Measurements from ENCODE around the gene BCL11A. TPM values are rescaled to one million over a fixed set of nuclear protein-coding genes. Genes with fewer than 3 reads are reported as not detected.

The BCL11A gene
- total RNA-seq, 1 donor from 2014 or later, result 2.2 TPM

- Mint-ChIP-seq H3K36me3 (ENCODE audit: low read depth) (no peaks in the 10 kb centered on the region), H3K9me3 (no peaks in the 10 kb centered on the region), H3K27ac (ENCODE audit: unreplicated experiment) (no peak overlapping the region), H3K4me3 (no peak overlapping the region), H3K27me3 (ENCODE audit: low read depth) (peaks cover 95% of the 10 kb centered on the region), H3K4me1 (peaks cover 28% of the 10 kb centered on the region)
- TF ChIP-seq CTCF (conservative IDR thresholded peaks at IDR 0.05), result no peak
- no peak for DNase-seq (ENCODE audit: low read depth, low spot score)
Observed at GRCh38 chr2:60532421-60532820, 21.0 kb downstream of the BCL11A start.

GRCh38 chr2:60531701-60532133 lies 21.7 kb downstream of the BCL11A start:
- no peaks in the 10 kb centered on the region for H3K9me3 Mint-ChIP-seq
- peaks cover 28% of the 10 kb centered on the region for H3K4me1 Mint-ChIP-seq
- TF ChIP-seq CTCF (conservative IDR thresholded peaks at IDR 0.05), result no peak
- peaks cover 93% of the 10 kb centered on the region for H3K27me3 Mint-ChIP-seq (ENCODE audit: low read depth)
- H3K36me3 Mint-ChIP-seq (ENCODE audit: low read depth), result no peaks in the 10 kb centered on the region
- DNase-seq (ENCODE audit: low read depth, low spot score), result no peak
- H3K4me3 Mint-ChIP-seq, result no peak overlapping the region
- no peak overlapping the region for H3K27ac Mint-ChIP-seq (ENCODE audit: unreplicated experiment)

- no peaks in the 10 kb centered on the region for H3K36me3 Mint-ChIP-seq (ENCODE audit: low read depth)
- peaks cover 28% of the 10 kb centered on the region for H3K4me1 Mint-ChIP-seq
- DNase-seq (ENCODE audit: low read depth, low spot score), result no peak
- H3K27ac Mint-ChIP-seq (ENCODE audit: unreplicated experiment), result no peak overlapping the region
- peaks cover 85% of the 10 kb centered on the region for H3K27me3 Mint-ChIP-seq (ENCODE audit: low read depth)
- no peak for TF ChIP-seq CTCF (conservative IDR thresholded peaks at IDR 0.05)
- no peaks in the 10 kb centered on the region for H3K9me3 Mint-ChIP-seq
- no peak overlapping the region for H3K4me3 Mint-ChIP-seq
Observed at GRCh38 chr2:60530660-60531281, 22.7 kb downstream of the BCL11A start.

- H3K27ac Mint-ChIP-seq (ENCODE audit: unreplicated experiment), result no peak overlapping the region
- H3K9me3 Mint-ChIP-seq, result no peaks in the 10 kb centered on the region
- DNase-seq (ENCODE audit: low read depth, low spot score), result no peak
- H3K36me3 Mint-ChIP-seq (ENCODE audit: low read depth), result no peaks in the 10 kb centered on the region
- peaks cover 28% of the 10 kb centered on the region for H3K4me1 Mint-ChIP-seq
- H3K27me3 Mint-ChIP-seq (ENCODE audit: low read depth), result peaks cover 78% of the 10 kb centered on the region
- H3K4me3 Mint-ChIP-seq, result no peak overlapping the region
- TF ChIP-seq CTCF (conservative IDR thresholded peaks at IDR 0.05), result no peak
Observed at GRCh38 chr2:60529785-60530627, 23.4 kb downstream of the BCL11A start.

GRCh38 chr2:60529136-60529784 lies 24.2 kb downstream of the BCL11A start:
- no peak for DNase-seq (ENCODE audit: low read depth, low spot score)
- Mint-ChIP-seq H3K27me3 (ENCODE audit: low read depth) (peaks cover 70% of the 10 kb centered on the region), H3K27ac (ENCODE audit: unreplicated experiment) (no peak overlapping the region), H3K36me3 (ENCODE audit: low read depth) (no peaks in the 10 kb centered on the region), H3K4me1 (peaks cover 28% of the 10 kb centered on the region), H3K9me3 (no peaks in the 10 kb centered on the region), H3K4me3 (no peak overlapping the region)
- no peak for TF ChIP-seq CTCF (conservative IDR thresholded peaks at IDR 0.05)

Data from neural crest cell (in vitro differentiated cells).